Tibial artery (tissue), 4 donors: ENCODE data around the gene LCN15.
A peak's percentile ranks its signal among the peaks of the same experiment; 100 is the strongest.
"Not testable (repeated sequence)": the region's sequence is repeated elsewhere in the genome, so short reads cannot be mapped to it uniquely, and the experiment has no call there.

Experiments used
- DNase-seq, 2 donors: peaks; one replicate each; pipeline ENCODE4 v3.0.0-alpha.2; 2019
- H3K27ac ChIP-seq, 2 donors: fragments of 200-600 bp; sonication (generic) in 1 of 2; 1 replicate in 1 of 2; 2 replicates in 1 of 2; pipeline ENCODE4 v1.5.1; 2018 to 2019; ENCODE audit warnings: mild to moderate bottlenecking in 1 of 2
- H3K27me3 ChIP-seq, 2 donors: fragments of 200-600 bp; sonication (generic) in 1 of 2; one replicate each; pipeline versions ENCODE4 v1.5.1 to v1.6.0; 2016 to 2019
- H3K36me3 ChIP-seq, 3 donors: fragments of 200-600 bp; sonication (generic) in 2 of 3; one replicate each; pipeline ENCODE4 v1.5.1; 2016 to 2019; ENCODE audit warnings: mild to moderate bottlenecking in 2 of 3
- H3K4me1 ChIP-seq, 4 donors: fragments of 200-600 bp; sonication (generic) in 2 of 4; 1 replicate in 3 of 4; 2 replicates in 1 of 4; pipeline ENCODE4 v1.5.1; 2016 to 2019
- H3K4me3 ChIP-seq, 2 donors: fragments of 200-600 bp; sonication (generic) in 1 of 2; 1 replicate in 1 of 2; 2 replicates in 1 of 2; pipeline ENCODE4 v1.5.1; 2018 to 2019; ENCODE audit warnings: mild to moderate bottlenecking in 2 of 2
- H3K9me3 ChIP-seq, 3 donors: fragments of 200-600 bp; sonication (generic) in 1 of 3; one replicate each; pipeline ENCODE4 v1.5.1; 2016 to 2019
- CTCF ChIP-seq, 2 experiments: fragments of 200-600 bp in 1 of 2; fragments of 450-650 bp in 1 of 2; IDR thresholded peaks; one replicate each; pipeline ENCODE4 v1.5.1; 2017 to 2019; ENCODE audit warnings: antibody characterized with exemption in 2 of 2, mild to moderate bottlenecking in 1 of 2, moderate library complexity in 1 of 2
- intact Hi-C: fragments of 100-400 bp; cut with DNase I; formaldehyde crosslinking; loops from one replicate; pipeline ENCODE4 v1.15.0; 2023; ENCODE audit warnings: low total_unique reads

Gene LCN15

GRCh38 chr9:136714893-136715274, 49.4 kb downstream of the LCN15 start:
- Histone ChIP-seq H3K27ac (no peak overlapping the region), H3K4me3 (no peak overlapping the region), H3K27me3 (peaks cover 4 to 73% of the 10 kb centered on the region in 2 donors), H3K9me3 (no peaks in the 10 kb centered on the region), H3K4me1 (peaks cover 0 to 25% (median 15%) of the 10 kb centered on the region in 4 donors), H3K36me3 (no peaks in the 10 kb centered on the region)
- DNase-seq: no peak
- intact Hi-C loops: no loop called here
- no peak for TF ChIP-seq CTCF (IDR thresholded peaks at IDR 0.05)

GRCh38 chr9:136714096-136714892, 50.0 kb downstream of the LCN15 start:
- H3K27me3 ChIP-seq: peaks cover 4 to 74% of the 10 kb centered on the region in 2 donors
- peaks cover 0 to 23% (median 13%) of the 10 kb centered on the region in 4 donors for H3K4me1 ChIP-seq
- no peak for TF ChIP-seq CTCF (IDR thresholded peaks at IDR 0.05)
- no peak for DNase-seq
- intact Hi-C loops: no loop called here
- H3K9me3 ChIP-seq: no peaks in the 10 kb centered on the region
- H3K27ac ChIP-seq: no peak overlapping the region
- no peaks in the 10 kb centered on the region for H3K36me3 ChIP-seq
- no peak overlapping the region for H3K4me3 ChIP-seq

GRCh38 chr9:136713550-136713949, 50.8 kb downstream of the LCN15 start:
- H3K27me3 ChIP-seq: peaks cover 4 to 66% of the 10 kb centered on the region in 2 donors
- H3K36me3 ChIP-seq: no peaks in the 10 kb centered on the region
- no peak for DNase-seq
- H3K9me3 ChIP-seq: no peaks in the 10 kb centered on the region
- no peak for TF ChIP-seq CTCF (IDR thresholded peaks at IDR 0.05)
- H3K4me1 ChIP-seq: peaks cover 0 to 23% (median 13%) of the 10 kb centered on the region in 4 donors
- intact Hi-C loops: no loop called here
- no peak overlapping the region for H3K27ac ChIP-seq
- H3K4me3 ChIP-seq: no peak overlapping the region

- no peaks in the 10 kb centered on the region for H3K9me3 ChIP-seq
- H3K36me3 ChIP-seq: no peaks in the 10 kb centered on the region
- H3K27ac ChIP-seq: no peak overlapping the region
- intact Hi-C loops: no loop called here
- H3K4me1 ChIP-seq: peaks cover 0 to 23% (median 13%) of the 10 kb centered on the region in 4 donors
- peaks cover 4 to 64% of the 10 kb centered on the region in 2 donors for H3K27me3 ChIP-seq
- TF ChIP-seq CTCF (IDR thresholded peaks at IDR 0.05): no peak
- no peak for DNase-seq
- peak overlapping the region; percentile 25 to 42 for H3K4me3 ChIP-seq
These were observed 51.4 kb downstream of the LCN15 start for GRCh38 chr9:136712690-136713544.

DNA sequence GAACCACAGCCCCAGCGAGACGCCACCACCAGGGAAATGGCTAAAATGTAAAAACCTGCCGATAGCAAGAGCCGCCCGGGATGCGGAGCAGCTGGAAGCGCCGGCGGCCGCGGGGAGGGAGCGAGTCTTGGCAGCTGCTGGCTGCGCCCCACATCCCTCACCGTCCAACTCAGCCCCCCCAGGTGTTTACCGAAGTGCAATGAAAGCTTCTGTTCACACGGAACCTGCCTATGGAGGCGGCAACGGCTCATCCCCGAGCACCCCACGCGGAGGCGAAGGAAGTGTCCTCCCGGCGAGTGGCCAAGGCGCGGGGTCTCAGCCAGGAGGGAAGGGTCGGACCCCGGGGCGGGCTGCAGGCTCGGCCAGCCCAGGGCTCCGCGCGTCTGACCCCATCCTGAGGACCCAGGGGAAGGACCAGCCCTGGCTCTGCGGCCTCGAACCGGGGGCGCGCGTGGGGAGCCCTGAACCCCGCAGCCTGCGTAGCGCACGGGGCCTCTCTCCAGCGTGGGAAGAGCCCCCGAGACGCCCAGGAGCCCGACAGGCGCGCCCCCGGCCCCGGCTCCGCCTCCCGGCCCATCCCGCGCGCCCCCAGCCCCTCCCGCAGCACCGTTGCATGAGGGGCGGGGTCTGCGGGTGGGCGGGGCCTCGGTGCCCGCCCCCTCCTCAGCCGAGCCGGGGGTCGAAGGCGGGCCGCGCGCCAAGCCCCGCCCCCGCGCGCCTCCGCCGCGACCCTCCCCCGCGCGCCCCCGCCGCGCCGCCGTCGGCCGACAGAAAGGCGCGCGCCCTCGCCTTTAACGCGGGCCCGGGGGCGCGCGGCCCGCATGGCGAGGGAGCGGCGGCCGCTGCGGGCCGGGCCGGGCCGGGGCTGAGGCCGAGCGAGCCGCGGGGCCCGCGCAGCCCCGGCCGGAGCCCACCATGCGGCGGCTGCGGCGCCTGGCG, 52.3 kb downstream of the LCN15 start, which contains the start of gene DIPK1B:
TSS of gene DIPK1B (plus strand) at position 822 of the 939 bp plus-strand sequence. CDS start at position 916, 94 bp downstream.
- no peak for TF ChIP-seq CTCF (IDR thresholded peaks at IDR 0.05)
- no peak within 1 kb of the TSS for H3K27ac ChIP-seq
- H3K4me3 ChIP-seq: peak within 1 kb of the TSS; percentile 25 to 42
- no peaks in the 10 kb centered on the region for H3K9me3 ChIP-seq
- intact Hi-C loops: no loop called here
- DNase-seq: no peak
- H3K27me3 ChIP-seq: peaks cover 4 to 58% of the 10 kb centered on the region in 2 donors
- H3K4me1 ChIP-seq: peaks cover 0 to 23% (median 13%) of the 10 kb centered on the region in 4 donors
- H3K36me3 ChIP-seq: no peaks in the 10 kb centered on the region

DNA sequence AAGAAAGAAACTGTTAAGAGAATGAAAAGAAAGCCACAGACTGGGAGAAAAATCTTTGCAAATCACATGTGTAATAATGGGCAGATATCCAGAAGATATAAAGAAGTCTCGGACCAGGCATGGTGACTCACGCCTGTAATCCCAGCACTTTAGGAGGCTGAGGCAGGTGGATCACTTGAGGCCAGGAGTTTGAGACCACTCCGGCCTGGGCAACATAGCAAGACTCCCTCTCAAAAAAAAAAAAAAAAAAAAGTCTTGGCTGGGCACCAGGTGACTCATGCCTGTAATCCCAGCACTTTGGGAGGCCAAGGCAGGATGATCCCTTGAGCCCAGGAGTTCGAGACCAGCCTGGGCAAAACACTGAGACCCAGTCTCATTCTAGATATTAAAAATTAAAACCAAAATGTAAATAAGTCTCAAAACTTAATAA, 53.1 kb downstream of the LCN15 start:
- intact Hi-C loops: not testable (repeated sequence)

More for the DNA sequence above, 53.1 kb downstream of the LCN15 start:
- H3K27ac ChIP-seq, H3K36me3 ChIP-seq, H3K9me3 ChIP-seq, DNase-seq, H3K4me3 ChIP-seq: not testable (repeated sequence)
- H3K27me3 ChIP-seq: peaks cover 4 to 54% of the 10 kb centered on the region in 2 donors
- peaks cover 0 to 23% (median 13%) of the 10 kb centered on the region in 4 donors for H3K4me1 ChIP-seq
